ENCODE measurements around the gene MARK3. TPM values are rescaled to one million over a fixed set of nuclear protein-coding genes. Genes with fewer than 3 reads are reported as not detected.

MARK3 gene
- total RNA-seq, 4 donors from 2014 or later: 50.7 to 111 (median 89.1) TPM

- Histone ChIP-seq H3K4me1 (peaks cover 0 to 27% of the 10 kb centered on the region in 2 donors), H3K36me3 (no peaks in the 10 kb centered on the region), H3K27ac (peak overlapping the region; percentile 82 to 84), H3K27me3 (no peaks in the 10 kb centered on the region), H3K4me3 (peak overlapping the region; percentile 49 to 51), H3K9me3 (no peaks in the 10 kb centered on the region)
- peak in 1 of 2 donors; percentile 27 for TF ChIP-seq POLR2A (IDR thresholded peaks at IDR 0.05)
- TF ChIP-seq CTCF (IDR thresholded peaks at IDR 0.05): no peak
- no peak for DNase-seq
- intact Hi-C loops (cut with DNase I; ENCODE audit: low total_unique reads): loop anchor here (2.0 kb wide), 1 partner anchor 23 kb away; no protein-coding TSS in a partner anchor
These were observed 136.3 kb downstream of the MARK3 start for GRCh38 chr14:103521438-103521950.

GRCh38 chr14:103521951-103522563, 136.8 kb downstream of the MARK3 start:
- H3K4me1 ChIP-seq: peaks cover 0 to 27% of the 10 kb centered on the region in 2 donors
- DNase-seq: peak; percentile 56

GRCh38 chr14:103522649-103523574, 137.7 kb downstream of the MARK3 start, which contains the start of gene CKB:
Gene CKB, minus strand, starts transcription at chr14:103522830. Its CDS starts 337 bp downstream, at chr14:103522493.
- peaks cover 0 to 28% of the 10 kb centered on the region in 2 donors for H3K4me1 ChIP-seq
- intact Hi-C loops (cut with DNase I; ENCODE audit: low total_unique reads): no loop called here
- peak; percentile 71 to 75 for DNase-seq
- H3K36me3 ChIP-seq: no peaks in the 10 kb centered on the region
- peak within 1 kb of the TSS; percentile 82 to 84 for H3K27ac ChIP-seq
- no peaks in the 10 kb centered on the region for H3K27me3 ChIP-seq
- peak within 1 kb of the TSS; percentile 49 to 51 for H3K4me3 ChIP-seq
- peak; percentile 79 for TF ChIP-seq POLR2A (IDR thresholded peaks at IDR 0.05)
- no peak for TF ChIP-seq CTCF (IDR thresholded peaks at IDR 0.05)
- H3K9me3 ChIP-seq: no peaks in the 10 kb centered on the region

More at GRCh38 chr14:103521951-103522563, 136.8 kb downstream of the MARK3 start:
- Histone ChIP-seq H3K9me3 (no peaks in the 10 kb centered on the region), H3K27ac (peak overlapping the region; percentile 82 to 84), H3K36me3 (no peaks in the 10 kb centered on the region), H3K4me3 (peak overlapping the region; percentile 49 to 51), H3K27me3 (no peaks in the 10 kb centered on the region)
- TF ChIP-seq CTCF (IDR thresholded peaks at IDR 0.05): no peak
- TF ChIP-seq POLR2A (IDR thresholded peaks at IDR 0.05): no peak
- intact Hi-C loops (cut with DNase I; ENCODE audit: low total_unique reads): loop anchor here (2.0 kb wide), 1 partner anchor 23 kb away; no protein-coding TSS in a partner anchor

- no peaks in the 10 kb centered on the region for H3K36me3 ChIP-seq
- DNase-seq: no peak
- TF ChIP-seq POLR2A (IDR thresholded peaks at IDR 0.05) (no peak), CTCF (IDR thresholded peaks at IDR 0.05) (no peak)
- peak overlapping the region in 1 of 2 donors; percentile 49 for H3K27ac ChIP-seq
- no peak overlapping the region for H3K4me3 ChIP-seq
- intact Hi-C loops (cut with DNase I; ENCODE audit: low total_unique reads): no loop called here
- H3K27me3 ChIP-seq: no peaks in the 10 kb centered on the region
- no peaks in the 10 kb centered on the region for H3K9me3 ChIP-seq
- peaks cover 0 to 29% of the 10 kb centered on the region in 2 donors for H3K4me1 ChIP-seq
These were observed 138.3 kb downstream of the MARK3 start for GRCh38 chr14:103523575-103523954.
